Esophagus squamous epithelium (tissue), 4 donors: ENCODE results near the gene ZNF516.

Source experiments
- CTCF ChIP-seq, 6 experiments: fragments of 450-650 bp in 4 of 6; fragments of 200-600 bp in 2 of 6; sonication (generic) in 2 of 6; IDR thresholded peaks; one replicate each; pipeline ENCODE4 v1.5.1; 2016 to 2019; ENCODE audit warnings: antibody characterized with exemption in 6 of 6, mild to moderate bottlenecking in 4 of 6, moderate library complexity in 4 of 6
- POLR2A ChIP-seq, 4 donors: fragments of 450-650 bp; IDR thresholded peaks; one replicate each; pipeline ENCODE4 v1.6.1; 2017; ENCODE audit warnings: antibody characterized with exemption in 4 of 4, mild to moderate bottlenecking in 4 of 4, moderate library complexity in 3 of 4

- no peak for TF ChIP-seq CTCF (IDR thresholded peaks at IDR 0.05)
- TF ChIP-seq POLR2A (IDR thresholded peaks at IDR 0.05) = no peak
These were observed 4.7 kb upstream of the ZNF516 start for GRCh38 chr18:76499637-76500340.
